NCI-H2107 treated with DMSO at 0.1 percent for 48 hours (cell line): ENCODE data around the gene ADGRG6.

Experiments
- DNase-seq: peaks from one replicate; lab custom pipeline; 2025; ENCODE audit not compliant: unreplicated experiment; lab: John Stamatoyannopoulos, UW

ADGRG6 gene

GRCh38 chr6:142321451-142321850 is 19.6 kb downstream of the ADGRG6 start:
- no peak for DNase-seq

DNA sequence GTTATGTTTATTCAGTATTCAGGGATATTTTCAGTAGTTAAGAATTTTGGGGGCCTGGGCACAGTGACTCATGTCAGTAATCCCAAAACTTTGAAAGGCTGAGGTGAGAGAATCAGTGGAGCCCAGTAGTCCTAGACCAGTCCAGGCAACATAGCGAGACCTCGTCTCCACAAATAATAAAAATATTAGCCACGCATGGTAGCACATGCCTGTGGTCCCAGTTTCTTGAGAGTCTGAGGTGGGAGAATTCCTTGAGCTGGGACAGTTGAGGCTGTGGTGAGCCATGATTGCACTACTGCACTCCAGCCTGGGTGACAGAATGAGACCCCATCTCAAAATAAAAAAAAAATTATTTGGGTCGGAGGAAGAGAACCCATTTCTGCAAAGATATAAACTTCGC is 20.3 kb downstream of the ADGRG6 start:
- no peak for DNase-seq

- DNase-seq: no peak
Observed at GRCh38 chr6:142322504-142323198, 20.8 kb downstream of the ADGRG6 start.

GRCh38 chr6:142323377-142323776 is 21.6 kb downstream of the ADGRG6 start:
- DNase-seq: no peak

DNA sequence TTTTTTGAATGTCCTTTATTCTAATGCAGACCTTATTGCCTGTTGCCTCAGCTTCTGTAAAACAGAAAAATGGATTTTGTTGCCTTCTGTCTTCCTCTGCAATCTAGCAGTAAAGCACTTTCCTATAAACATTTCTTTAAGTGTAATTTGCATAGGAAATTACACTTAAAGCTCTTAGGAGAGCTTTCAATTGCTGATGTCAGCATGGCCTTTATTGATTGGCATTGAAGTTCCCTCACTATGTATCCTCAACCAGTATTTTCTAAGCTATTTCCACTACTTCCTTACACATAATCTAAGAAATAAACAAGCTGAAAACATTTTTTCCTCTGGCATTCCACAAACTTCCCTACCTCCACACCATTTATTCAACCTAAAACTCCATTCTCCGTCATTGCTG is 22.3 kb downstream of the ADGRG6 start:
- DNase-seq: no peak

DNA sequence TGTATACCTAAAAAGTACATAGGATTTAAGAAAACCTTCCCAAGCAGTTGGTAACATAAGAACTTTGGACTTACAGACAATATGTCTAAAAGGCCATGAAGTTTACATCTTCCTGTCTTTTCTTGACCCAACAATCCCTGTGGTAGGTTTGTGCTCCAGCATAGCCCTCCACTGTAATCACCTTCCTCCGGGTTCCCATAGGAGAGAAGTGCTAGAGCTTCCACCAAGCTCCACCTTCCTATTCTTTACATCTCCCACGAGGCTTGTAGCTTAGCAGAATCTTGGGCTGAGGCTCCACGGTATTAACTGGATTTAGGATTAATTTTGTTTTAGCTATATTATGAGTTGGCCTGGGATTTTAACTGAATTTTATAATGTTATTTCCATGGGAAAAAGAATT is 23.3 kb downstream of the ADGRG6 start:
- DNase-seq: no peak

- DNase-seq: no peak
Observed at GRCh38 chr6:142326540-142326939, 24.7 kb downstream of the ADGRG6 start.

DNA sequence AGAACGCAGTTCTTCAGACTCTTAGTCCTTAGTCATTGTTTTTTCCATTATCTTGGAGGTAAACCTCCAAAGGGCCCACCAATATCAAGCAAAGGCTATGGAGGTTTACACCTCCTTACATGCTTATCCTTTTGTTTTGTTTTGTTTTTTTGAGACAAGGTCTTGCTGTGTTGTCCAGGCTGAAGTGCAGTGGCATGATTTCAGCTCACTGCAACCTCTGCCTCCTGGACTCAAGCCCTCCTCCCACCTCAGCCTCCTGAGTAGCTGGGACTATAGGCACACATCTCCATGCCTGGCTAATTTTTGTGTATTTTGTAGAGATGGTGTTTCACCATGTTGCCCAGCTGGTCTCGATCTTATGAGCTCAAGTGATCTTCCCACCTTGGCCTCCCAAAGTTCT is 26.3 kb downstream of the ADGRG6 start:
- no peak for DNase-seq

- no peak for DNase-seq
Observed at GRCh38 chr6:142329486-142330113, 27.8 kb downstream of the ADGRG6 start.

DNA sequence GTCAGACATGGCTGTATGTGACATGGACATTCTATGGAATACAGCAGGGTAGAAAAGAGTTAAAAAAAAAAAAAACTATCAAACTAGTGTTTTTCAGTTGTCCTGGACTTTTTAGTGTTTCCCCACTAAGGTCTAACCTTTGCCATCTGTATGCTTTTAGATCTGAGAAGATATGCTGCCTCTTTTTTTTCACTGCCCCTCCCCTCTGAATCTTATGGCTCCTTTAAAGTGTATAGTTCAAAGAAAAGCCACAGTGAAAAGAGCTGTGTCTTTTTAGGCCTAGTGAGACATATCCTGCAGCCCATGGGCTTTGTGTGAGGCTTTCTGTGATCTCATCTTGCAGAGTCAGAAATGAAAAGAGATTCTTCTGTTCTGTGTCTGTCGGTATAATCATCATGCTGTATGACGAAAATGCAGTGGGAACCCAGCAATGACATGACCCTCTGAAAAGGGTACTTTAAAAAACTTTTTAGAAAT is 29.3 kb downstream of the ADGRG6 start:
- no peak for DNase-seq

DNA sequence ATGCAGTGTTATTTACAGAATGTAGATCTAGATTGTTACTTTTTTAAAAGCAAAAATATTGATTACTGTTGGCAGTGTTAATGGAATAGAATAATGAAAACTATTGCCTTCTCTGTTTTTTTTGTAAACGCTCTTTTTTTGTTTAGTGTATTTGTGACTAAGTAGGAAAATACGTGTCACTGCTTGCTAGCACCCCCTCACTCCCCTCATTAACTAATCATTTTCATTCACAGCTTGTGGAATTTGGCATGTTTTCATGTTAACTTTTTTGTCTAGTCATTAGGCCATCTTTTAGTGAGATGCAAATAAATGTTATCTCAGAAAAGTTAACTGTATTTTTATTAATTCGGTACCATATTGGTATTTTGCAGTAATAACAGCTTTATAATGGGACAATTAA is 29.8 kb downstream of the ADGRG6 start:
- DNase-seq: no peak

DNA sequence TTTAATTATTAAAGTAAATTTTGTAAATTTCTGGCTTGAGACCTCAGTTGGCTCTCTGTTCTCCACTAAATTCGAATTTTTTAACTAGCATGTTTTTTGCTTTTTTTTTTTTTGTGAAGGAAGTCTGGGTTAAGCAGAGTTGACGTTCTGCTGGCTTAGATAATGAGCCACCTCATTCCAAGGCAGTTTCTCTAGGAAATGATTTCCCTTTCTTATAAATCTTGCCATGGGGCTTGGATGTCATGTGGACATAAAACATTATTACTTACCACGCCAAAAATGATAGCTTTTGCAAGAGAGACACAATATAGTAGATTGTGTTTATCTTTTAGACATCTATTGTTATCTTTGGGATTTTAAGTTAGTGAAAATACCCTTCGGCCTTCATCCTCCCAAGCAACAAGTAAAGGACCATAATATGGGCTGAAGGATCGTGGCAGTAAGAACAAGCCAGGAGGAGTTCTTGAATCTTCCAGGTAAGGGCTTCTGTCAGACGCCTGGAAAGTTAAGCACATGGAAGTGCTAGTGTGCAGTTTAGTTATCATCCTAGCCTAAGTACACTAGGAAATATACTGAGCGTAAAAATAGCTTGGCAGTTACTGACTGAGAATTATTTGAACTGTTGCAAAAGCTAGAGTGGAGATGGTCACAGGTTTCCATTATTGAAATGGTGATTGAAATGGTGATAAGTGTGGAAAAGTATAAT is 30.7 kb downstream of the ADGRG6 start:
- DNase-seq: no peak

DNA sequence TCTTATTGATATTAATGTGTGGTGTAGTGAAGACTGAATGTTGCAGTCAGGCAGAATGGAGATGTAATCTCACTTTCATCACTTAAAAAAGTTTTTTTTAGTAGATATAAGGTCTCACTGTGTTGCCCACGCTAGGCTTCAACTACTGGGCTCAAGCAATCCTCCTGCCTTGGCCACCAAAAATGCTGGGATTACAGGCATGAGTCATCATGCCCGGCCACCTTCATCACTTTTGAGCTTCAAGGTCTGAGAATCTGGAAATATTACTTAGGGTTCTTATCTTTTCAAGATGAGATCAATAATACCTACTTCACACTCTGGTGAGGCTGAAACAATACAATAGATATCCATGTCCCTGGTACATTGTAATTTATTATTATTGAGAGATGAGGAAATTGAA is 31.6 kb downstream of the ADGRG6 start:
- DNase-seq: no peak

DNA sequence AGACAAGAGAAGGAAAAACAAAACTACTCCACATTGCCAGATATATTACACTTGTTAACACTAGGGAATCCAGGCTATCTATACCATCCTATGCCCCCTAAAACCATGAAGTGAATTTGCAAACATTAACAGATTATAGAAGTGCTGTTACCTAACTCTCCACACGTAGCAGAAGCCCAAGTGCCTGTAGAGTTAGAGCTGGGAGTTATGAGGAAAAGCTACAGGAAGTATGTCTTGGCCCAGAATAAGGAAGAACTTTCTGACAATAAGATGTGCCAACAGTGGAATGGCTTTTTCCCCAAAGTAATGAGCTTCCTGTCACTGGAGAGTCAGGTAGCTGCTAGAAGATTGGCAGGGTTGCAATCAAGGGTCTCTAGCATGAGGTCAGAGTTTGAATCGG is 32.5 kb downstream of the ADGRG6 start:
- no peak for DNase-seq

DNA sequence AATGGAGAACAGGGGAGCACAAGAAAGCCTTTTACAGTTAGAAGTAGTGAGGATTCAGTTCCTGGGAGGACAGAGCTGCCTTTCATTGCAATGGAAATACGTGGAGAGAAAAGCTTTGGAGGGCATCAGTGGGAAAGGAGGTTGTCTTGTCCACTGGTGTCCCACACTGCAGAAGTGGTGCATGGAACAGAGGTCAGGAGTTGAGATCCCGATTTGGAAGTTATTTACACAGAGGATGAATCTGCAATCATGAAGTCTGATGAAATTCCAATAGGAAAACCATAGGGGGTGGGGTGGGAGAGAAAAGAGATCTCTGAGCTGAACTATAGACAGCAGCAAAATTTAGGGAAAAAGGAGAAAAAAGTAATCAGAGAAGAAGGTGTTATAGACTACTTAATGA is 33.6 kb downstream of the ADGRG6 start:
- DNase-seq: no peak

- DNase-seq: no peak
Observed at GRCh38 chr6:142336183-142336582, 34.4 kb downstream of the ADGRG6 start.

DNA sequence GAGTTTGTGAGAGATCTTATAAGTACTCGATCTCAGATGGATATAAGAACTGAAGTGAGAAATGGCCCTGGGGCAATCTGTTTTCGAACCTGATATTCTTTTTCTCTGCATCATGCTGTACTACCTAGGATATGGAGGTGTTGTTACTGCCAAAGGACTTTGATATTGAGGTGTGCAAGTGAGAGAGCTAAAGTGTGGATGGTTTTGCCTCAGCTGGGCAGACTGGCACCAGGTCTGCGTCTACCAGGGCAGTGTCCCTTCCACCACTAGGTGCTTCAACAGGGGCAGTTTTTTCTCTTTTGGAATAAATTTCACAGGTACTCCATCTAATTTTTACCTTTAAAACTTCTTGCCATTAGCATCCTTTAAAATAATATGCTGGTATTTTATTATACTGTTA is 35.0 kb downstream of the ADGRG6 start:
- no peak for DNase-seq

GRCh38 chr6:142339113-142339512 is 37.3 kb downstream of the ADGRG6 start:
- DNase-seq: no peak

DNA sequence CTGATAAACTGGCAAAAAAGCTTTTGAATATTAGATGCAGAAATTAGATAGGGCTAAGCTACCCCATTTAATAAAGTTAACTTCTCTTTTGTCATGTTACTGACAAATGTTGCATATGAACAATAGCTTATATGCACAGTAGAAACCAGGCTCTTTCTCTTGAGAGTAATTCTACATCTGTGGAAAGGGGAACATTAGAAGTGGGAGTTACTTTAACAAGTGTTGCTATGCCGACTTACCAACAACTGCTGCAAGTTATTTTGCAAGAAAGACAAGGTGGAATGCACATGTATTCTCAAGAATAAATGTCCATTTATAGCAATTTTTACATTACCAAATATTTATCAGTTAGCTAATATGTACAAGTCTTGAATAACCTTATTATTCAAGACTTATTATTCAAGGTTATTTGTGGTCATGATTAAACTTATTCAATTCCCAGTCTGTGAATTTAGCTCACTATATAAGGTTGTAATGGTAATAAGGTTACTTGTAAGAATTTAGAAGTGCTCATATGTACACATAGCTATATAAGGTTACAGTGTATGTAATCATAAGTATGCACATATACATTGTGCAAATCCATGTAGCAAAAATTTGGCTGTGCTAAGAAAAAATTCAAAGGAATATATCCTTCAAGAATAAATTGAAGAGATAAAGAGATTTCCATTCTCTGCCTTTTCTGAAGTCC is 38.3 kb downstream of the ADGRG6 start:
- DNase-seq: no peak

DNA sequence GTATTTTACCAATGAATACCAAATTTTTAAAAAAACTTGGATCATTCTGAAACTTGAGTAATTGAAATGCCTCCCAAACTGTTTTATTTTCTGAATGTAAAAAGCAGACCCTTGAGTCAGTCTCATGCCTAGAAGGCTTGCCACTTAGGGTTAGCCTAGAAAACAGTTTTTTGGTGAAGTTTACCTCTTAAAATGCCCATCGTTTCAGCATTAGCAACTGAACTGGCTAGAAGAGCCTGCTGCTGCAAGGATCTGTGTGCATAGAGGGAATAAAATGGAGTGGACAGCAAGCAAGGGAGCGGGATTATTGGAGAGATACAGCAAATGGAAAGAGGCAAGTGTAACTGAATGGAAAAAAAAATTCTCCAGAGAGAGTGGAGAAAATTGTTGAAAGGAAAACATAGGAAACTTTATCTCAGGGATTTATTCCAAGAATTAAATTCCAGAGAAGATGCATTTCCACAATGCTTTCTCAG is 40.1 kb downstream of the ADGRG6 start:
- no peak for DNase-seq

GRCh38 chr6:142342986-142343385 is 41.2 kb downstream of the ADGRG6 start:
- DNase-seq: no peak

DNA sequence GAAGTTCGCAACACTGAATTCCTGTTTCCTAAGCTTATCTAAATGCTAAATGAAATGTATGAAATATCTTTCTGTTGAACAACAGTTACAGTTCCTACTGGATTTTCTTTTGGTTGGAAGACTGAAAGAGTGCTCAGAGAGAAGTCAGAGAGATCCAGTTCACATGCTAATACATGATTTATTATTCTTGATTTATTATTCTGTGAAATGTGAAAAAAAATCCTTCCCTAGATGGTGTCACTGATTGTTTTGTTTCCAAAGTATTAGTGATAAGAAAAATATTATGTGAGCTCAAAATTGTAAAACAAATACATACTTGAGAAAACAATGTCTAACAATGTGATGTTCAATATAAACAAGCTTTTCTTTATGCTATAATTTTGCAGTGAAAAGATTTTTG is 42.1 kb downstream of the ADGRG6 start:
- no peak for DNase-seq
